VCaP (cell line): ENCODE measurements around the gene MXRA7.

ENCODE experiments used
- H3K27ac ChIP-seq: fragments of 450-650 bp; 2 replicates; pipeline ENCODE4 v1.5.1; 2017
- TF ChIP-seq, protein P1 (sequence below): fragments of 450-650 bp; conservative IDR thresholded peaks from 2 replicates; pipeline ENCODE4 v1.5.1; 2017; ENCODE audit warnings: mild to moderate bottlenecking, moderate library complexity

Gene MXRA7, protein sequence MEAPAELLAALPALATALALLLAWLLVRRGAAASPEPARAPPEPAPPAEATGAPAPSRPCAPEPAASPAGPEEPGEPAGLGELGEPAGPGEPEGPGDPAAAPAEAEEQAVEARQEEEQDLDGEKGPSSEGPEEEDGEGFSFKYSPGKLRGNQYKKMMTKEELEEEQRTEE

DNA sequence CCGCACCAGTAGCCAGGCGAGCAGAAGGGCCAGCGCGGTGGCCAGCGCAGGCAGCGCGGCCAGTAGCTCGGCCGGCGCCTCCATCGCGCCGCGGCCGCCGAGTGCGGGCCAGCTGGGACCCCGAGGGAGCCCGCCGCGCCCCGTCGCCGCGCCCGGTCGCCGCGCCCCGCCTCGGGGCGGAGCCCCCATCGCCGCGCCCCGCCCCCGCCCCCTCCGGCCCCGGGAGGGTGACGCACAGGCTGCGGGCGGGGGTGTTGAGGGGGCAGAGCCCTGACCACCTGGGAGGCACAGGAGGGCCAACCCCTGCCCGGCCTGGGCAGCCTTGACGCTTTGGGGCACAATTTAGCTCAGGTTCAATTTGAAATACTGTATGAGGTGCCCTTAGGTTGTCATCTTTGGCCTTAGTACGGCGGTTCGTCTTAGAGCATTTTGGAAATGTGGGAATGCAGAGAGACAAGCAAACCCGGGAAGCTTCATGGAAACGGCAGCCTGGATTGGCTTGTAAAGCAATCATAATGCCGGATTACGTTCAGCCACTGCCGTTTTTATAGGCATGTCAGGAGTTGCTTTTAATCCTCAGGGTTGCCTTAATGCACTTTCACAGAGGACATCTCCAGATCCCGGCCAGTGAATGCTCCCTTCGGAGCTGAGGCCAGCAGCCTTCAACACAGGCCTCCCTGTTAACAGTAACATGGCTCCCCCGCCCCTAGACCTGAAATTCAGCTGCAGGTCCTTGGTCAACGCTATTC, at the start of gene MXRA7:
TSS of gene MXRA7 (minus strand) at position 103 of the 749 bp plus-strand sequence. CDS start at position 84, 19 bp downstream.
- H3K27ac ChIP-seq = peak within 1 kb of the TSS; percentile 55

DNA sequence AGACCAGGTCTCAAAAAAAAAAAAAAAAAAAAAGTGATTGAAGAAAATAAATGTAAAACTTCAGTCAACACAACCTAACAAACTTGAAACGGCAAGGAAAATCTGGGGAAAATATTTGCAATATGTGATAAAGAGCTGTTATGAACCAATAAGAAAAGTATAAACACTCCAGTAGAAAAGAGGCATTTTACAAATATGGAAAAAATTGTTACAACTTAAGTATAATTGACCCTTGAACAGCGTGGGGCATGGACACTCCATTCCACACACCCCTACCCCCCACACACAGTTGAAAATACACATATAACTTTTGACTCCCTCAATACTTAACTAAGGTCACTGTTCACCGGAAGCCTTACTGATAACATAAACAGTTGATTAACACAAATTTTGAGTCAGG, 47.8 kb upstream of the MXRA7 start:
- H3K27ac ChIP-seq = no peak overlapping the region
- TF ChIP-seq, protein P1, sequence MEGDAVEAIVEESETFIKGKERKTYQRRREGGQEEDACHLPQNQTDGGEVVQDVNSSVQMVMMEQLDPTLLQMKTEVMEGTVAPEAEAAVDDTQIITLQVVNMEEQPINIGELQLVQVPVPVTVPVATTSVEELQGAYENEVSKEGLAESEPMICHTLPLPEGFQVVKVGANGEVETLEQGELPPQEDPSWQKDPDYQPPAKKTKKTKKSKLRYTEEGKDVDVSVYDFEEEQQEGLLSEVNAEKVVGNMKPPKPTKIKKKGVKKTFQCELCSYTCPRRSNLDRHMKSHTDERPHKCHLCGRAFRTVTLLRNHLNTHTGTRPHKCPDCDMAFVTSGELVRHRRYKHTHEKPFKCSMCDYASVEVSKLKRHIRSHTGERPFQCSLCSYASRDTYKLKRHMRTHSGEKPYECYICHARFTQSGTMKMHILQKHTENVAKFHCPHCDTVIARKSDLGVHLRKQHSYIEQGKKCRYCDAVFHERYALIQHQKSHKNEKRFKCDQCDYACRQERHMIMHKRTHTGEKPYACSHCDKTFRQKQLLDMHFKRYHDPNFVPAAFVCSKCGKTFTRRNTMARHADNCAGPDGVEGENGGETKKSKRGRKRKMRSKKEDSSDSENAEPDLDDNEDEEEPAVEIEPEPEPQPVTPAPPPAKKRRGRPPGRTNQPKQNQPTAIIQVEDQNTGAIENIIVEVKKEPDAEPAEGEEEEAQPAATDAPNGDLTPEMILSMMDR = no peak

More for the DNA sequence above, at the start of gene MXRA7:
- TF ChIP-seq, protein P1 = no peak

DNA sequence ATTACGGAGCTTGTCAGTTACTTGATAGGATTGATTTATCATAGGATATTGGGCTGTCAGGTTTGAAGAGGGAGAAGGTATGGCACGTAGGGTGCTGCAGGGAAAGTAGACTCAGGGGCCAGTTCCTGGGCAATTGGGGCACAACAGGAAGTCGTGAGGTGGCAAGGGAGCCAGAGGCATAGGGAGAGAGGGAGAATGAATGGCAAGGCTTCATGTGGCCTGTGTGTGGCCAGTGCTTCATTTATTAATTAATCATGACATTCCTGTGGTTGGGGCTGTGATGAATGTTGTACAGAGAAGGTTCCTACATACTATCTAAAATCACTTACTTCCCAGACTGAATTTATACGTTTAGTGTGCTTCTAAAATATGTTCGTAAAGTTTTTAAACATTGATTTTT, 46.5 kb upstream of the MXRA7 start:
- TF ChIP-seq, protein P1 = no peak
- no peak overlapping the region for H3K27ac ChIP-seq

DNA sequence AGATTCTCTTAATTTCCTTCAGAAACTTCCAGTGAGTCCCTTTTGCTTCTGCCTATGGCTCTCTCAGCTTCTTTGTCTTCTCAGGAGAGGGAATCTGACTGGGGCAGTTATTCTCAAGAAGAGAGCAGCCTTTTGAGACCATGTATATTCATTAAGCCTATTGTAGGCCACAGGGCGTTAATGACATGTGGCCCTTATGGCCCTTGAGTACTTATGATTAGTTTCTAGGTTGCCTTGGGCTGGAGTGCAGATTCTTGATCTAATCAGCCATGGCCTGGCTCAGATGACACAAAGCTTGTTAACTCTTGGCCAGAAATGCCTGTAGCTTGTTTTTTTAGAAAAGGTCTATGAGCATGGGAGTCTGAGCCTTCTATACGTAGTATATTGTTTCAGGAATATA, 44.5 kb upstream of the MXRA7 start:
- H3K27ac ChIP-seq = no peak overlapping the region
- TF ChIP-seq, protein P1 = no peak

DNA sequence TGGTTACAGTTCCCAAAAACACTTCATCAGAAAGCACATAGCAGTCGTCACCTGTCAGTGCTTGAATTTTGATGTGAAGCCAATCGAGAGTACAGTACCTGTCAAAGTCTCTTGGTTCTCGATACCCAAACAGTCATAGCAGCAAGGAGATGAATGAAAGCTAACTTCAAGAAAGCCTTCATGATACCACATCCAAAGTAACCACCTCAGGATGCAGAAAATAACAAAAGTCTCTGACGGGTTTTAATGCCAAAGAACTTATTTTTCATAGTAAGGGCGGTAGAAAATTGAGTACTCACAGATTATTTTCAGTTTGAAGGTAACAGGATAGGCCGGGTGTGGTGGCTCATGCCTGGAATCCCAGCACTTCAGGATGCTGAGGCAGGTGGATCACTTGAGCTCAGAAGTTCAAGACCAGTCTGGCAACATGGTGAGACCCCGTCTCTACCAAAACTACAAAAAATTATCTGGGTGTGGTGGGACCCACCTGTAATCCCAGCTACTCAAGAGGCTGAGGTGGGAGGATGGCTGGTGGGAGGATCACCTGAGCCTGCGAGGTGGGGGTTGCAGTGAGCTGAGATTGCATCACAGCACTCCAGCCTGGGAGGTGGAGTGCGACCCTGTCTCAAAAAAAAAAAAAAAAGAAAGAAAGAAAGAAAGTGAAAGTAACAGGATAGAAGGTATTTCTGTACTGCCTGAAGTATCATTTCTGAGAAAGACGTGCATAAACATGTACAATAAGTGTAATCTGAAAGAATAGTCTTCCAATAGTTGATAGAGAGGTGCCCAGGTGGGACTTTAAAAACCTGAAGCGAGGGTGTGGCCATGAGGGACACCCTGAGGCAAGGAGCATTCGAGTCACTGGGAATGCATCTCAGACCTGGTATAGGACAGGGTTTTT, 42.5 kb upstream of the MXRA7 start:
- no peak overlapping the region for H3K27ac ChIP-seq
- TF ChIP-seq, protein P1 = no peak

DNA sequence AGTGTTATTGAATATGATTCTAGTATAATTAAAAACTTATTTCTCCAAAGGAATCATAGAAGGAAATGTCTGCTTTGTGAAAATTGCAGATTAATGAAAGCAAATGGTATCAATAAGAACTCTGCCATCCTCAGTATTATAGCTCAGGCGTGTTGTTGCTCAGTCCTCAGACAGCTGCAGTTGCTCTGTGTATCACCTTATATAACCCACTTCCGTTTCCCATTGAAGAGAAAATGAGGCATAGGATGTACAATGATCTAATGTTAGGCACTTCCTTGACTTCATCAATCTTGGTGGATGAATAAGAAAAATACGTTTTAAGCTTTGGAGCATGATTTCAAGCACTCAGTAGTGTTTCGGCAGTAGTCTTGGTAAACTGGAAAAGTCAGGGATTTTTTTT, 41.2 kb upstream of the MXRA7 start:
- TF ChIP-seq, protein P1 = no peak
- no peak overlapping the region for H3K27ac ChIP-seq

DNA sequence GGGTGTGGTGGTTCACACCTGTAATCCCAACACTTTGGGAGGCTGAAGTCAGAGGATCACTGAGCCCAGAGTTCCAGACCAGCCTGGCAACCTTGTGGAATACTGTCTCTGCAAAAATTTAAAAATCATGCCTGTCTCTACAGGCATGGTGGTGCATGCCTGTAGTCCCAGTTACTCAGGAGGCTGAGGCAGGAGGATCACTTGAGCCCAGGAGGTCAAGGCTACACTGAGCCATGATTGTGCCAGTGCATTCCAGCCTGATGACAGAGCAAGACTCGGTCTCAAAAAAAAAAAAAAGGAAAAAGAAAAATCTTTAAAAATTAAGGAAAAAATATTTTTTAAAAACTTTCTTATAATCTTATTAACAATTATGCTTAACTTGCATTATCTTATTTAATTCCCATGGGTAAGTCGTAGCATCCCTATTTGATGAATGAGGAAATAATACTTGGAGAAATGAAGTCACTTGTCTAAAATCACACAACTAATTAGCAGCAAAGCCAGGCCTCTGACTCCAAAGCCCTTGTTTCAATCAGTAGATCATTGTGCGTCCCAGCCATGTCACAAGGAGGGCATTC, 40.7 kb upstream of the MXRA7 start:
- TF ChIP-seq, protein P1 = no peak

More for the DNA sequence above, 40.7 kb upstream of the MXRA7 start:
- no peak overlapping the region for H3K27ac ChIP-seq
